Retinal pigment epithelial cell (primary cell): ENCODE results near the gene SUSD3.

Source experiments
- DNase-seq: peaks from one replicate; pipeline ENCODE4 v3.0.0-alpha.2; 2010; ENCODE audit warnings: low read depth
- H3K4me3 ChIP-seq: 2 replicates; pipeline ENCODE4 v1.5.1; 2011; ENCODE audit warnings: mild to moderate bottlenecking, low read length, control low read depth, moderate library complexity
- CTCF ChIP-seq: conservative IDR thresholded peaks from 2 replicates; pipeline ENCODE4 v1.5.1; 2011; ENCODE audit warnings: low read depth, low read length, control low read depth, inconsistent platforms

The SUSD3 gene

GRCh38 chr9:93043122-93043521, 15.4 kb upstream of the SUSD3 start:
- H3K4me3 ChIP-seq, result no peak overlapping the region
- DNase-seq, result no peak
- no peak for TF ChIP-seq CTCF

GRCh38 chr9:93045521-93045920, 13.0 kb upstream of the SUSD3 start:
- no peak for DNase-seq
- no peak for TF ChIP-seq CTCF

GRCh38 chr9:93048566-93049448, 9.7 kb upstream of the SUSD3 start:
- DNase-seq, result no peak
- H3K4me3 ChIP-seq, result no peak overlapping the region
- no peak for TF ChIP-seq CTCF

More at GRCh38 chr9:93045521-93045920, 13.0 kb upstream of the SUSD3 start:
- no peak overlapping the region for H3K4me3 ChIP-seq

- TF ChIP-seq CTCF, result no peak
- H3K4me3 ChIP-seq, result no peak overlapping the region
- no peak for DNase-seq
These were observed 9.0 kb upstream of the SUSD3 start for GRCh38 chr9:93049491-93049890.

GRCh38 chr9:93050231-93050630, 8.3 kb upstream of the SUSD3 start:
- no peak for TF ChIP-seq CTCF
- no peak overlapping the region for H3K4me3 ChIP-seq
- DNase-seq, result no peak

GRCh38 chr9:93051680-93052089, 6.8 kb upstream of the SUSD3 start:
- no peak for DNase-seq
- H3K4me3 ChIP-seq, result no peak overlapping the region
- no peak for TF ChIP-seq CTCF
